ENCODE data around the gene GLOD5.

The GLOD5 gene

DNA sequence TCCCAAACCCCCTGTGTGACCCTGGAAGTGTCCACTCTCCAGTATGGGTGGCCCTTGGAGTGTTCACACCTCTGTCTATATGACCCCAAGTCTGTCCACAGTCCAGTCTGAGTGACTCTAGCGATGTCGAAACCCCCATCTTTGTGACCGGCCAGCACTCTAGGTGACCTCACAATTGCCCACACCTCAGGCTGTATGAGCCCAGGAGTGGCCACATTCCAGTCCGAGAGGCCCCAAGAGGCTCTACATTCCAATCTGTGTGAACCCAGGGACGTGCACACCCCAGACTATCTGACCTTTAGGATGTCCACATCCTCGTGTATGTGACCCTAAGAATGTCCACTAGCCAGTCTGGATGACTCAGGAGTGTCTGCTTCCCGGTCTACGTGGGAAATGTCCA is 7.3 kb upstream of the GLOD5 start:
- Histone ChIP-seq H3K27ac (replicated peaks) (no peak overlapping the region), H3K4me3 (replicated peaks; ENCODE audit: insufficient read depth, low read length) (no peak overlapping the region), H3K27me3 (ENCODE audit: insufficient read depth, poor library complexity, severe bottlenecking) (no peaks in the 10 kb centered on the region)
- TF ChIP-seq, protein P1, sequence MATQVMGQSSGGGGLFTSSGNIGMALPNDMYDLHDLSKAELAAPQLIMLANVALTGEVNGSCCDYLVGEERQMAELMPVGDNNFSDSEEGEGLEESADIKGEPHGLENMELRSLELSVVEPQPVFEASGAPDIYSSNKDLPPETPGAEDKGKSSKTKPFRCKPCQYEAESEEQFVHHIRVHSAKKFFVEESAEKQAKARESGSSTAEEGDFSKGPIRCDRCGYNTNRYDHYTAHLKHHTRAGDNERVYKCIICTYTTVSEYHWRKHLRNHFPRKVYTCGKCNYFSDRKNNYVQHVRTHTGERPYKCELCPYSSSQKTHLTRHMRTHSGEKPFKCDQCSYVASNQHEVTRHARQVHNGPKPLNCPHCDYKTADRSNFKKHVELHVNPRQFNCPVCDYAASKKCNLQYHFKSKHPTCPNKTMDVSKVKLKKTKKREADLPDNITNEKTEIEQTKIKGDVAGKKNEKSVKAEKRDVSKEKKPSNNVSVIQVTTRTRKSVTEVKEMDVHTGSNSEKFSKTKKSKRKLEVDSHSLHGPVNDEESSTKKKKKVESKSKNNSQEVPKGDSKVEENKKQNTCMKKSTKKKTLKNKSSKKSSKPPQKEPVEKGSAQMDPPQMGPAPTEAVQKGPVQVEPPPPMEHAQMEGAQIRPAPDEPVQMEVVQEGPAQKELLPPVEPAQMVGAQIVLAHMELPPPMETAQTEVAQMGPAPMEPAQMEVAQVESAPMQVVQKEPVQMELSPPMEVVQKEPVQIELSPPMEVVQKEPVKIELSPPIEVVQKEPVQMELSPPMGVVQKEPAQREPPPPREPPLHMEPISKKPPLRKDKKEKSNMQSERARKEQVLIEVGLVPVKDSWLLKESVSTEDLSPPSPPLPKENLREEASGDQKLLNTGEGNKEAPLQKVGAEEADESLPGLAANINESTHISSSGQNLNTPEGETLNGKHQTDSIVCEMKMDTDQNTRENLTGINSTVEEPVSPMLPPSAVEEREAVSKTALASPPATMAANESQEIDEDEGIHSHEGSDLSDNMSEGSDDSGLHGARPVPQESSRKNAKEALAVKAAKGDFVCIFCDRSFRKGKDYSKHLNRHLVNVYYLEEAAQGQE (IDR thresholded peaks at IDR 0.05; ENCODE audit: insufficient replicate concordance, low read depth): no peak
- TF ChIP-seq GABPA (IDR thresholded peaks at IDR 0.05; ENCODE audit: low read depth) (no peak), POLR2AphosphoS5 (IDR thresholded peaks at IDR 0.05; ENCODE audit: low read depth) (no peak), SPI1 (IDR thresholded peaks at IDR 0.05; ENCODE audit: borderline replicate concordance, low read depth) (no peak)
- TF ChIP-seq, protein P2, sequence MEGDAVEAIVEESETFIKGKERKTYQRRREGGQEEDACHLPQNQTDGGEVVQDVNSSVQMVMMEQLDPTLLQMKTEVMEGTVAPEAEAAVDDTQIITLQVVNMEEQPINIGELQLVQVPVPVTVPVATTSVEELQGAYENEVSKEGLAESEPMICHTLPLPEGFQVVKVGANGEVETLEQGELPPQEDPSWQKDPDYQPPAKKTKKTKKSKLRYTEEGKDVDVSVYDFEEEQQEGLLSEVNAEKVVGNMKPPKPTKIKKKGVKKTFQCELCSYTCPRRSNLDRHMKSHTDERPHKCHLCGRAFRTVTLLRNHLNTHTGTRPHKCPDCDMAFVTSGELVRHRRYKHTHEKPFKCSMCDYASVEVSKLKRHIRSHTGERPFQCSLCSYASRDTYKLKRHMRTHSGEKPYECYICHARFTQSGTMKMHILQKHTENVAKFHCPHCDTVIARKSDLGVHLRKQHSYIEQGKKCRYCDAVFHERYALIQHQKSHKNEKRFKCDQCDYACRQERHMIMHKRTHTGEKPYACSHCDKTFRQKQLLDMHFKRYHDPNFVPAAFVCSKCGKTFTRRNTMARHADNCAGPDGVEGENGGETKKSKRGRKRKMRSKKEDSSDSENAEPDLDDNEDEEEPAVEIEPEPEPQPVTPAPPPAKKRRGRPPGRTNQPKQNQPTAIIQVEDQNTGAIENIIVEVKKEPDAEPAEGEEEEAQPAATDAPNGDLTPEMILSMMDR (IDR thresholded peaks at IDR 0.05; ENCODE audit: insufficient read depth, low read length): no peak
- no peak for DNase-seq (ENCODE audit: low read depth in 1 of 2, low spot score in 1 of 2)

DNA sequence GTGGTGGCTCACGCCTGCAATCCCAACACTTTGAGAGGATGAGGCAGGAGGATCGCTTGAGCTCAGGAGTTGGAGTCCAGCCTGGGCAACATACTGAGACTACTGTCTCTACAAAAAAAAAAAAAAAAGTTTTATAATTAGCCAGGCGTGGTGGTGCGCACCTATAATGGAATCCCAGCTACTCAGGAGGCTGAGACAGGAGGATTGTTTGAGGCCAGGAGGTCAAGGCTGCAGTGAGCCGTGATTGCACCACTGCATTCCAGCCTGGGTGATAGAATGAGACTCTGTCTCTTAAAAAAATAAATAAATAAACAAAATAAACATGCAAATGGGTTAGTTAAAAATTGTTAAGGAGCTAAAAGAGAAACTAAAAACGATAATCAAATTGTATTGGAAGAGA is 7.7 kb downstream of the GLOD5 start:
- DNase-seq (ENCODE audit: low read depth in 1 of 2, low spot score in 1 of 2): no peak
- H3K4me3 ChIP-seq (replicated peaks; ENCODE audit: insufficient read depth, low read length): no peak overlapping the region
- TF ChIP-seq POLR2AphosphoS5 (IDR thresholded peaks at IDR 0.05; ENCODE audit: low read depth): no peak
- TF ChIP-seq, protein P1 (IDR thresholded peaks at IDR 0.05; ENCODE audit: insufficient replicate concordance, low read depth): no peak
- no peak for TF ChIP-seq SPI1 (IDR thresholded peaks at IDR 0.05; ENCODE audit: borderline replicate concordance, low read depth)
- TF ChIP-seq, protein P2 (IDR thresholded peaks at IDR 0.05; ENCODE audit: insufficient read depth, low read length): no peak
- no peak for TF ChIP-seq GABPA (IDR thresholded peaks at IDR 0.05; ENCODE audit: low read depth)
- H3K27me3 ChIP-seq (ENCODE audit: insufficient read depth, poor library complexity, severe bottlenecking): no peaks in the 10 kb centered on the region
- no peak overlapping the region for H3K27ac ChIP-seq (replicated peaks)

DNA sequence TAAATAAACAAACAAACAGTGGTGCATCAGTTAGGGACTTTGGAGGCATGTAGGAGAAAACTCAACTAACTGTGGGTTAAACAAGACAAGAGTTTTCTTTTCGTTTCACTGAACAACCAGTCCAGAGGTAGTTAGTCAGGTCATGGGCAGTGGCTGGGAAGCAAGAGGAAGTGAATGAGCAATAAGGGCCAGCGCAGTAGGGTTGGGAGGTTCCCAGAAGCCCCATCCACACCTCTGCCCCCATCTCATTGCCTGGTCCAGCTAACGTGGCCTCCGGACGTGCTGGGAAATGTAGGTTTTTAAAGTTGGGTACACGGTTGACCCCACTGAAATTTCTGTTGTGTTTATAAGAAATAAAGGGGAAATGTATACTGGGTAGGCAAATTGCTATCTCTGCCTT is 8.7 kb downstream of the GLOD5 start:
- Histone ChIP-seq H3K27ac (replicated peaks) (no peak overlapping the region), H3K4me3 (replicated peaks; ENCODE audit: insufficient read depth, low read length) (no peak overlapping the region), H3K27me3 (ENCODE audit: insufficient read depth, poor library complexity, severe bottlenecking) (no peaks in the 10 kb centered on the region)
- DNase-seq (ENCODE audit: low read depth in 1 of 2, low spot score in 1 of 2): no peak
- TF ChIP-seq, protein P2 (IDR thresholded peaks at IDR 0.05; ENCODE audit: insufficient read depth, low read length): no peak
- TF ChIP-seq, protein P1 (IDR thresholded peaks at IDR 0.05; ENCODE audit: insufficient replicate concordance, low read depth): no peak
- TF ChIP-seq SPI1 (IDR thresholded peaks at IDR 0.05; ENCODE audit: borderline replicate concordance, low read depth) (no peak), POLR2AphosphoS5 (IDR thresholded peaks at IDR 0.05; ENCODE audit: low read depth) (no peak), GABPA (IDR thresholded peaks at IDR 0.05; ENCODE audit: low read depth) (no peak)

All from HL-60 (cell line).